GM19452 (cell line): ENCODE results near the gene COL16A1.

Experiments
- ATAC-seq: cut with Tn5 transposase; IDR thresholded peaks from one replicate; pipeline ENCODE4 v1.9.1; 2021; ENCODE audit not compliant: unreplicated experiment

Gene COL16A1

DNA sequence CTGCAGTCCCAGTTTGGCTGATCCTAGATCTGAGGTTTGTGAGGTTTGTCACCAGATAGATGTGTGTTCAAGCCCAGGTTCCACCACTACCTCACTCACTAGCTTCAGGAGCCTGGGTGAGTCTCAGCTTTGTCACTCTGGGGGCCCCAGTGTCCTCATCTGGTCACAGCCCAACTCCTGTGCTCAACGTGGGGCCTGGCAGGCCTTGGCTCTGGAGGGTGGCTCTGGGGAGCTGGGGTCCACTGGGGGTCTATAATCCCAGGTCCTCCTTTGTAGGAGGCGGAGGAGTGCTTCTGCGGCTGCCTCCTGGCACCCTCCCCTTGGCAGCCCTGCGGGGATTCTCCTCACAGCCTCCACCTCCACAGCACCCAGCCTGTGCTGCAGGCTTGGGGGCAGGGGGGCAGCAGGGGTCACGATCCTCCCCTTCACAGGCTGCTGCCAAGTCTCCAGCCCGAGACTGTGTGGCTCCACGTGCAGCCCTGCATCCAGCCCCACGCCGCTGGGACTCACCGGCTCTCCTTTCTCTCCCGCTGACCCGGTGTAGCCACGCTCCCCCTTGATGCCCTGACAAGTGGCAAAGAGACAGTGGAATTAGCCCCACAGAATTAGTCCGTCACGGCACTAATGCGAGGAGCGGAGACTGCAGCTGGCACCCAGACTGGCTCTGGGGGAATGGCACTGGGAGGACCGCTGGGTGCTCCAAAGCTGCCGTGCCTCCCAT, 36.6 kb downstream of the COL16A1 start:
- ATAC-seq: no peak

DNA sequence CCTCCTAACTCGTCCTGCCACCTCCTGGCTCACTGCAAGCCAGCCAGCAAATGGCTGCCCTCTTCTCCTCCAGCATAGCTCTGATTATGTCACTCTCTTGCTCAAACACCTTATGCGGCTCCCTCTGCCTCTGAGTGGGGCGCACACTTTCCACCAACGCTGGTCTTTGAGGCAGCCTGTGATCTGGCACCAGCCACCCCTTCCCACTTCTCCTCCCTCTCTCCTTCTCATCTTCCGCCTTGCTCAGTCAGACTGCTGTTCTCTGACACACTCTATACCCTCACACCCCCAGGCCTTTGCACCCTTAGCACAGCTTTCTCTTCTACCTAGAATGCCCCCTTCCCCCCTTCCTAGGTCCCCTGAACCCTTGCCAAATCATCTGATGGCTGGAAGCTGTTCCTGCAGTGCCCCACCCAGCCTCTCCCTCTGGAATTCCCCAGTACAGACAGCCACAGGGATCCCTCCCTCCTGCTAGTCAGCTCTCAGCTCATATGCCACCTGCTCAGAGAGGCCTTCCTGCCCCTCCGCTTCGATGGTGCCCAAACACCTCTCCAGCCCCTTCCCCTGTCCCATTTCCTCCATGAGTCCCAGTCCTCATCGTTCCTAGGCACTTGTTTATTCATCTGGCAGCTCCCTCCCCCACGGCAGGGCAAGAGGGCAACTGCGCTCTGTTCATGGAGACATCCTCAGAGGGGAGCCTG, 37.4 kb downstream of the COL16A1 start:
- no peak for ATAC-seq

DNA sequence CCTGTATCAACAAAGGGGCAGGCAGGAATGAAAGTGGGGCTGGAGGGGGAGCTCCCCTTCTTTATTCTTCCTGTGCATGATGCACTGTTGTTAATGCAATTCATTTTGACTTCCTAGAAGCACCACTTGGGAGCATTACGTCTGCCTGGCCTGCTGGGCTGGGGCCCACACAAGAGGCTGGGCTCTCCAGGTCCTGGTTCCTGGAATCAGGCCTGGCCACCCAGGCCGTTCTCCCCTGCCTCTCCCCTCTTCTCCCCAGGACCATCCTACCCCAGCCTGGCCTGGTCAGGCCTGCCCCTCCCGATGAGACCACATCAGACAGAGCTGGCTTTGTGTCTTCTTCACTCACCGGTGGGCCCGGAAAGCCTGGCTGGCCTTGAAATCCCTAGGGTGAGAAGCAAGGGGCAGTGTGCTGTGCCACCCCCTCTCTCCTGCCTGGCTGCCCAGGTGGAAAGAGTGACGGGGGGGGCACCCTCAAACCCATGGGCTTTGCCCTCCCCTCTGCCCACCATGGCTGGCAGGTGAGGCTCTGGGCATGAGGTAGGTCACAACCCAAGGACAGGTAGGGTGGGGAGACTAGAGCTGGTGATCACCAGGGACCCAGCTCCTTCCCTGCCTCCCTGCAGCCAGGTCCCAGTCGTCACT, 38.5 kb downstream of the COL16A1 start:
- no peak for ATAC-seq

DNA sequence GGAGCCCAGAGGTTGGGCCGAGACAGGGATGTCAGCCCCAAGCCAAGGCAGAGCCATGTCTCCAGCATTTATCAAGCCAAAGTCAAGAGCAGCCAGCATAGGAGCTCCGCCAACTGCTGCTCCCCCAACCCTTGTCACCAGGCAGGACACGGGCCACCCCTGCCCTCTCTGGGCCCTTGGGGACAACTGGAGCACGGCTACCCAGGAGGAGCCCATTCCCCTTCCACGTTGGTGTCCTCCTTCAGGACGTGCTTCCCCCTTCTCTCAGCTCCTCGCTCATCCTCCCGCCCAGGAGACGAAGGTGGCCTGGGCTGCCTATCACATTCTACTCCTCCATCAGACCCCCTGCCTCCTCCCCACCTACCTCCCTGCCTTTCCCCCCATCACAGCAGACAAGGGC, 39.3 kb downstream of the COL16A1 start:
- ATAC-seq: no peak

DNA sequence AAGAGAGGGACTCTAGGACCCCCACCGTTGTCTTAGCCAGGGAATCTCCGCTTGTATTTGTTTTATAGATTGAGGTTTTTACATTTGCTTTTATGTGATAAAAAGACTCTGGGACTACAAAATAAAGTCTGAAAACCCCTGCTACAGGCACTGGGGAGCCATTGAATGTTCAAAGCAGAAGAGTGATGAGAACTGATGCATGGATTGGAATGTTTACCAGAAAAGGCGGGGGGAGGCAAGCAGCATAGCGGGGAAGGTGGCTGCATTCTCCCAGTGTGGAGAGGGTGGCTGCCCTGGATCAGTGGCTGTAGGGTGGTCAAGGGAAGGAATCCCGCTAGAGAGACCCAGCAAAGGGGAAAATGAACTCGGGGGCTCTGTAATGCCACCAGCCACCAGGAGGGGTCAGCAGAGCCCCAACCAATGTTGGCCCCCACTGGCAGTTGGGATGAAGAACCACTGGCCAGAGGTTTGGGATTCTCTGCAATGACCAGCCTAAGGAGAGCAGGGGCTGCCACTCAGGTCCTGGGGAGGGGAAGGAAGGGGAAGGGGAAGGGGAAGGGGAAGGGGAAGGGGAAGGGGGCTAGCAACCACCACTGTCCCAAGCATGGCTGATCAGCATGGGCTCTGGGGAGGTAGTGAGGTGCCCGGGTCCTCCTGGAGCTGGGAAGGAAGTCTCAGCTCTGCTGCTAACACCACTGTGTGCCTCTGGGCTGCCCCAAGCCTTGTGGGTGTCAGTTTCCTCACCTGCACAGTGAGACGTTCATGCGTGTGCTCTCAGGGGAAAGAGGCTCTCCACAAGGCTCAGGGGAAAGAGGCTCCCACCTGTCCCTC, 40.0 kb downstream of the COL16A1 start:
- no peak for ATAC-seq

DNA sequence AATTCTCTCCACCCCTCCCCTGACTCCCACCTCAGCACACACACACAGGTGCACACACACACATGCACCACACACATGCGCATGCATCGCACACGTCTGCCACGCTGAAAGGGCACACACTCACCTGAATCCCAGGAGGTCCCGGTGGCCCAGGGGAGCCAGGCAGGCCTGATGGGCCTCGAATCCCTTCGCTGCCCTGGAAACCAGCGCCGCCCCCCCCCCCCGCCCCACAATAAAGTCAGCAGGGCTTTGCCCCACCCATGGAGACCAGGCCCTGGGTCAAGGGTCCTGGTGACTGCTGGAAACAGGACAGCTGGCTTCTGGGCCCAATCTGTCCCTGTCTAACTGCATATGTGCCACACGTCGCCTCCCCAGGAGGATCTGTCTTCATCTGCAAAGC, 41.4 kb downstream of the COL16A1 start:
- ATAC-seq: no peak

DNA sequence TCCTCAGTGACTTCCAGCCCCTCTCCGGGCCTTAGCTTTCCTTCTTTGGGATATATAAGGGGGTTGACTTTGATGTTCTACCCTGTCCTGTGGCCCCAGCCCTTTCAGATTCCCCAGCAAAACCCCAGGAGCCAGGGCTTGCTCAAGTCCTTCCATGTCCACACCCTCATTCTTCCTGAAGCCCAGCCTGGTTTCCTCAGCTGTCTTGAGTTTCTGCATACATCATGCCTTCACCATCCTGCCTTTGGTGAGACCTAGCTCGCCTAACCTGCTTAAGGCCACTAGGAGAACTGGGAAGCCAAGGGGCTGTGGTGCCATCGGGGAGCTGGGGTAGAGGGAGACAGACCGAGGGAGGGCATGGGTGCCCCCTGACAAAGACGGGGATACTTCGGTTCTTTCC, 42.0 kb downstream of the COL16A1 start:
- no peak for ATAC-seq

DNA sequence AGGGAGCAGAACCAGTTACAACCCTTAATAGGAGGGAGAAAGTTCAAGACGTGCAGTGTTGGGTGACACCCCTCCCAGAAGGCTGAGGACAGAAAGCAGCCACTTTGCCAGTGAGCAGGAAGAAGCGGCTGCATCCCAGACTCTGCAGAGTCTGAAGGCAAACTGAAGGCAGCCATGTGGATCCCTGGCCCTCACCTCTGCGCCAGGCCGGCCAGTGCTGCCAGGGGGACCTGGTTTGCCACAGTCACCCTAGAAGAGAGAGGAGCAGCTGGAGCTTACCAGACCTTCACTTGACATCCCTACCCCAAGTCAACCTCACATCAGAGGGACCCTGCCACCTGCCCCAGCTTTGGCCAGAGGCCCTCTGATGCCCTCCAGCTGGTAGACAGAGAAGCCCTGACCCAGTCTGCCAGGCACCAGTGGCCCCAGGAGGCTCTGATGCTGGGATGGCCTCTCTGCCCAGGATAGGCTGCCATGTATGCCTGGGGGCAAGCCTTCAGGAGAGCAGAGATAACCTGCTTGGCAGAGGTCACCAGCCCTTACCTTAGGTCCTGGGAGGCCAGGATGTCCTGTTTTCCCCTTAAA, 42.9 kb downstream of the COL16A1 start:
- ATAC-seq: no peak

DNA sequence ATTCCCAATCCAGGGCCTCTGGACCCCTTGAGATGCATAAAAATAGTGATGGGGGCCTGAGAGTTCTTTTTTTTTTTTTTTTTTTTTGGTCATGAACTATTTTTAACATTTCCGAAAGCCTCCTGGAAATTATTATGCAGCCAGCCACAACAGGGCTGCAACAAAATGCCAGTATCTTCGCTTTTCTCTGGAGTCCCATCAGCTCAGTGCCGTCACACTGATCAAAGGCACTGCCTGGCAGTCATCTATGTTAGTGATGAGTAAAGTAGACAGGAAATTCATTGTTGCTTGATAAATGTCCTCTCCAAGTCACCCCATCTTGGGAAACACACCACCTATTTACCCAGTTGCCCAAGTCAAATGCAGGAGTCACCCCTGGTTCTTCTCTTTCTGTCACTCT, 43.9 kb downstream of the COL16A1 start:
- ATAC-seq: no peak

DNA sequence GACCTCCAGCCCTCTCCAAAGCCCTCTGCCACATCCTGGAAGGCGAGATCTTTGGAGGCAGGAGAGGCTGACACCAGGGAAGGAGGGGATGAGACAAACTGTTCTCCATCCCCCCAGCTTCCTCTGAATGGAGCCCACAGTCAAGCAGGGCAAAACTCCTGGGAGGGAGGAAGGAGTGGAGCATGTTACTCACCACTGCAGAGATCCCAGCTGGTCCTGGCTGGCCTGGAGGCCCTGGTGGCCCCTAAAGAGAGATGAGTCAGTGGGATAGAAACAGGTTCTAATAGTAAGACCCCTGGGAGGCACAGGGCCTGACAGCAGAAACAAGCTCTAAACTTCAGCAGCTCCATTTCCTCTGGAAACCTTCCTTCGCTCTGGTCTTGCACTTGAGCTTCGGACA, 45.1 kb downstream of the COL16A1 start:
- ATAC-seq: no peak

DNA sequence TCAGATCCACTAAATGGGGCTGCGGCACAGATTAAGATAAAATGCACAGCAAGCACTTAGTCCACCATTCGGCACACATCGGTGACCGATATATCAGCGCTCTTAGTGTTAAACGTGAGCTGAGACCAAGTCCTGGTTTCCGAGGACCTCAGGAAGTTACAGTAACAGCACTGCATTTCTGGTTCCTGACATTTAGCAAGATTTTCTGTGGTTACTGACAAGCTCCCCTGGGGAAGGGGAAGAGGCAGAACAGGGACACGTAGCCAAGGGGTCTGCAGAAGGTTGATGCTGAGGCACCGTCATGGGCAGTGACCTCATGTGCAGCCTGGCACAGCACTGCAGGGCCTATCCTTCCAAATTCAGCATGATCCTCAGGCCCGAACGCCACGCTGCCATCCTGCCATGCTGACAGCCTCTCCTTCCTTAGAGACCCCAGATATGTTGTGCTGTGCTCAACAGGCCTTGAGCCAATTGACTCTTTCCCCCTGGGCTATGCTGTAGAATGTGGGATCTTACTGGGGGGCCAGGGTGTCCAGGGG, 45.8 kb downstream of the COL16A1 start:
- no peak for ATAC-seq

DNA sequence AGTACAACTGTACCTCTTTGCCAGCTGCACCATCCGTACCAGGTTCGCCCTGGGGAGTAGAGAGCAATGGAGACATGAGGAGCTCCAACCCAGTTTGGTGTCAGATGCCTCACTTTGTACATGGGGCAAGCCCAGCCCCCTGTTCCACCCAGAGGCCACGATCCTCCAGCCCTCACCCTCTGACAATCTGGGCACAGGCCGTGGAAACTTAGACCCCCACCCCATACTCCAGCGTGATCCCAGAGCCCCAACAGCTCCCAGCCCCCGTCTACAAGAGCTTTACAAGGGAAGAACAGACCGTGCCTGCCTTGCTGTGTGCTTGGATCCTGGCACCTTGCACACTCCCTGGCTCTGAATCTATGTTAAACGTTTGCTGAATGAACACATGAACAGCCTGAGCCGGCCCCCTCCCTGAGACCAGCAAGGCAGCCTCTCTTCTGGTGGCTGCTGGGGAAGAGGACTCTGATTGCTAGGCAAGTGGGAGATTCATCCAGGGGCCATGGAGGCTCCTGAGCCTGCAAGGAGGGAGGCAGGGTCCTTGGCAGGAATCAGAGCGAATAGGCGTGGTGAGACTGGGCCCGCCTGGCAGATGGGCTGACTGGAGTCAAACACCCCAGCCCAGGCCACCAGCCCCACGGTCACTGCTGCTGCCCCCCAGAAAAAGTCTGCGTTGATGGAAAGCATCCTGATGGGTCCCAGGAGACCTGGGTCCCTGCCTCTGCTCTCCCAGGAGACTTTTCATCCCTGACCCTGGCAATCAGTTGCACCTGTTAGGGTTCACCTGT, 46.6 kb downstream of the COL16A1 start:
- no peak for ATAC-seq

DNA sequence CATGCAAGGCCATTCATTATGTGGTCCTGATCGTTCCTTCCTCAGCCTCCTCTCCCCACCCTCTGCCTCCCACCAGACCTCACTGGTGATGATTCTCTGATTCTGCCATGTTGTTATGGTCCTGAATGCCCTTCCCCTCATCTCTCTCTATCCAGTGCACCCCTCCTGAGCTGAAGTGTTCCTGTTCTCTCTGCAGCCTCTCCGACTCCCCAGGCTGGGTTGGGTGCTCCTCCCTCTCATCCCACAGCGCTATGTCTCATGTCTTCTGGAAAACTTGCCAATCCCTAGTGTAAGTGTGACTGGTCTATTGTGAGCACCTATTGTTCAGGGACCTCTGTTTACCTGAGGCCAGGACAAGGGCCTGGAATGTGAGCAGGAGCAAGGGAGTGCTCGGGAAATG, 48.1 kb downstream of the COL16A1 start:
- no peak for ATAC-seq

DNA sequence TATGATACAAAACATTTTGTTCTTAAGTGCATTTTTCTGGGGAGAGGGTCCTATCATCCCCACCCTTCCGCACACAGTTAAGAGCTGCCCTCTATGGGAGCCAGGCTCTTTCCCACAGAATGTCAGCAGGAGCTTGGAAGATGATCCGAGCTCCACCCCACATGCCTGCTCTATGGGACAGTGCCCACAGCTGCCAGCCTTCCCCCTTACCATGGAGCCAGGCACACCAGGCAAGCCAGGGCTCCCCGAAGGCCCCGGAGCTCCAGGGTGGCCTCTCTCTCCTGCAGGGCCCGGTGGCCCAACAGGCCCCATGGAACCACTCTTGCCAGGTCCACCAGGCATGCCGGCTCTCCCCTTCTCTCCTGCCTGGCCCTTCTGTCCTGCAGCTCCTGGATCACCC, 48.7 kb downstream of the COL16A1 start:
- no peak for ATAC-seq

DNA sequence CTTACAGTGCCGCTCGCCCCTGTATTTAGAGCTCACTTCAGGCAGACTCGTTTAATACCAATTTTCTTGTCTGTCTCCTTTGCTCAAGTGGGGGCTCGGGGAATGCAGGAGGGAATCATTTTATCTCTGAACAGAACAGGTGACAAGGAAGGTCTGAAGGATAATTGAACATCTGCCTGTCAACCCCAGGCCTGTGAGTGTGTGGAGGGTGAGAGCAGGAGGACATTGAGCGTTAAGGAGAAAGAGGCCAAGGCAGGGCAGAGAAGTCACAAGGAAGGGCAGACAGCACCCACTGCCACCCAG, 49.4 kb downstream of the COL16A1 start:
- no peak for ATAC-seq

DNA sequence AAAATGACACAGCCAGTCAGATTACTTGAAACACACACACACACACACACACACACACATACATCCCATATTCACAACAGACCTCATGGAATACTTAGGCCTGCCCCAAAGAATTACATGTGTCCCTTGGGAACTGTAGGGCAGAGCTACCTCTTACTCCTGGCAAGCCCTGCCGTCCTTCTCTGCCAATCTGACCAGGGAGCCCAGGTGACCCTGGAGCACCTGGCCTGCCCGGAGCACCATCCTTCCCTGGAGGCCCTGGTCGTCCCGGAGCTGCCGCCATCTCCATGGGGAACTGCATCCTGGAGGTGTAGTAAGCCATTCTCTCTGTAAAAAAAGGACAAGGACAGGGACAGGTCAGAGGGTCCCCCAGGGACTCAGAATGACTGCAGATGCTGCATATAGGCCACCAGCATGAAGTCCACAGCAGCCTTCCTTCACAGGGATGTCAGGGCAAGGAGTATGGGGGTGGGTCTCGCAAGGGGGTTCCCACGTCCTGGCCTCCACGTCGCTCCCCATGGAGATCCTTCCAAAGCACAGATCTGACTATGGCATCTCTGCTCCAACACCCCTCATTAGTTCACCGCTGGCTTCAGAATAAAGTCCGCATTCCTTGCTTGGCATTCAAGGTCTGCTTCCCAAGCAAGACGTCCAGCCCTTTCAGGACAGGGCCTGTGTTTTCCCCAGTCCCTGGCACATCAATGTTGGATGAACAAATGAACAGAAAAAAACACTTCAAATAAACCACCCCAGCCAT, 49.9 kb downstream of the COL16A1 start:
- no peak for ATAC-seq

DNA sequence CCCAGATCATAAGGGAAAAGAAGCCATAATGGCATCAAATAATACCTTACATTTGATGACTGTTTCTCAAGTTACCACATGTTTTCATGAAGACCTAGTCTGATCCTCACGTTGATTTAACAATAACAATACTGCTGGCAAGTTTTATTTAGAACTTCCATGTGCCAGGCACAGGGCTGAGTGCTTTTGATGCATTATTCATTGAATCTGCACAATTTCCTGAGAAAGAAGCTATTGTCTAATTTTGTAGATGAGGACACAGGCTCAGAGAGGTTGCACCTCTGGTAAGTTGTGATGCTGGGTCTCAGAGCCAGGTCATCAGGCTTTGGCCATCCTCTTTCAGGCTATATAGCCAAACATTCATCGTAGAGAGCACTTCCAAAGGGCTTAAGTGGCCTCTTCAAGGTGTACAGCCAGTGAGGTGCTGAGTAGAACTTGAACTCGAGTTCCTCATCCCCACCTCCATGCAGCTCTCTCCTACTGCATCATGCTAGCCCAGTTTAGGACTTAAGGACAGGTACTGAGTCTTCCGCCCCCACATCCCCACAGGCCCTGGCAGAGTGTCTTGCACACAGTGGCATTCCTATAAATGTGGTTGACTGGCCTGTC, 50.8 kb downstream of the COL16A1 start:
- ATAC-seq: no peak

DNA sequence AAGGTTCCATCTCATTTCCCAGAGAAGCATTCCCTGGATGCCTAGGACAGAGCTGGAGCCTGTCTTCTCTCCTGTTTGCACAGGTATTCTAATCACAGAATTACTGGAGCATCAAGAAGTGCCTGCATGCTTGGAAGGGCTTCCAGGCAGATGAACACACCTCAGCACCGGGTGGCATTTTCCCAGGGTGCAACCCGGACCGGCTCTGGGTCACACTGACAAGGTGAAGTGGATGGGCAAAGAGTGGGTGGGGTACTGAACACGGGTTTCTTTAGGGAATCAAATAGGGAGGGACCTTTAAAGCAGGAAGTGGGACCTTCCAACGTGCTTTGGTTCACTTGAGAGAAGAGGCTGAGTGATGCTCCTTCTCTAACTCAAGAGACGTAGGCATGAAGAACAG, 52.1 kb downstream of the COL16A1 start:
- no peak for ATAC-seq

DNA sequence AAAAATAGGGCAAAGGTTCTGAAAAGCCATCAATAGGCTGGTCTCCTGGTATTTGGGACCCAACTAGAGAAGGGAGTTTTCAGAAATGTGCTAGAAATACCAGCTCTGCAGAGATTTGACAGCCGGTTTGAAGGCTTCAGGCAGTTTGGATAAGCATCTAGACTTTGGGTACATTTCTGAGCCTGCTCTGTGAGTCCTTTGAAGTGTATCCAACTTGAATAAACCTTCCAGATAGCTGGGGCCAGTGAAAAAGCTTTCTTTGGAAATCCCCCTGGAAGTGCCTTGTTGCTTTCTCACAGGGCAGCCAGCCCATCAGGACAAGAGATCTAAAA, 52.8 kb downstream of the COL16A1 start:
- no peak for ATAC-seq
